Amniotic epithelial cell (primary cell): ENCODE measurements around the gene RALGAPB.

Experiments
- DNase-seq: peaks from one replicate; pipeline ENCODE4 v3.0.0-alpha.2; 2010; ENCODE audit warnings: low read depth

Gene RALGAPB

DNA sequence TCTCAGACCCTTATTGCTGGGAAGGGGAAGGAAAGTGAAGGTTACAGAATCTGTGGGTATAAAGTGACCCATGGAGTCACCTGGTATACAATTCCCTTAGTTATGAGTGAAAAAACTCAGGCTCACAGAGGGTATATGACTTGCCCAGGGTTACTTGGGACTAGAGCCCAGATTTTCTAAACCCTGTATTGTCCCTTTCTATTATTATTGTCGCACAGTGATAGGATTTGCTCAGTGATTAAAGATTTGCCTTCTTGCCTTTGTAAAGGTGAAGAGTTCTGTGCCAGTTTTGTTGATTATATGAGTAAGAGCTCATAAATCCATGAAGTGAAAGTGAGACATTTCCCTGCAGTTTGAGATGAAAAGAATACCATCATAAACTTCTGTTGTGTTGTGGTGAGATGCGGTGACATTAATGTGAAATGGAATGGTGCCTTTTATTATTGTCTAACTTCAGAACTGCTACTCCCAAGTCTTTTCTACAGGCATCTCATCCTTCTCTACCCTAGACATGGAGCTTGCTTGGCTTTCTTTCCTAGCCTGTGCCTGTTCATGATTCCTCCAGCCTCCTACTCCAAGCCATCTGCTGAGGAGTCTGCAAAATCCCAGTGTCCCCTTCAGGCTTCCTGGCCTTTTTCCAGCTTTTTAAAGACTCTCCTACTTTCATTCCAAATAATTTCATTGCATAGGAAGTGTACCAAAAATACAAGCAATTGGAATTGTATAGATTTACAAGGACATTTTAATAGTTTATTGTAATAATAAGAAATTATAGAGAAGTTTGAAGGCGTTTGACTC is 74.8 kb downstream of the RALGAPB start:
- no peak for DNase-seq

DNA sequence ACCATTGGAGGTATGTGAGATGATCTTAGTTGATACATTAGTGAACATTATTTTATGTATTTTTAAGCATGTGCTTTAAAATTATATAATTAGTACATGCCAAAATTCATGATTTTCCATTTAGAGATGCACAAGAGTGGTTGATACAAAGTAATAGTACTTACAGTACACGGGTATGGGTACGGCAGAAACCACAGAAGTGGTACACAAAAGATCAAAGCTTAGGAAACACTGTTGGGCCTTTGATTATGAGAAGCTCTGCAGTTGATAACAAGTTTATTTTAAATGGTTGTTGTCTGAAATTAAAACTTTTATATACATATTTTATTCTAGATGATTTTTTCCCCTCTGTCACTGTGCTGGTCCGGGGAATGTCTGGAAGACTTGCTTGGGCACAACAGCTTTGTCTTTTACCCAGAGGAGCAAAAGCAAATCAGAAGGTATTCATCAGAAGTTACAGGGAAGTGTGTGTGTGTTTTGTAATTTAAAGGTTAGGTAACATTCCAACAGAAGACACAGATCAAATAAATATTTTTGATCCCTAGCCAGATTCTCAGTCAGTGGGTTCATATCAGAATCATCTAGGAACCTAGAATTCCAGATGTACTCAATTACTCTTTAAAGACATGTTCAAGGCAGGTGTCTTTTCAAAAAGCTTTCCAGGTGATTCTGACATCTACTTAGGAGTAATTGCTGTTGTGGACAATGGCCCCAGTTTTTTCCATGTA is 75.9 kb downstream of the RALGAPB start:
- DNase-seq: no peak

DNA sequence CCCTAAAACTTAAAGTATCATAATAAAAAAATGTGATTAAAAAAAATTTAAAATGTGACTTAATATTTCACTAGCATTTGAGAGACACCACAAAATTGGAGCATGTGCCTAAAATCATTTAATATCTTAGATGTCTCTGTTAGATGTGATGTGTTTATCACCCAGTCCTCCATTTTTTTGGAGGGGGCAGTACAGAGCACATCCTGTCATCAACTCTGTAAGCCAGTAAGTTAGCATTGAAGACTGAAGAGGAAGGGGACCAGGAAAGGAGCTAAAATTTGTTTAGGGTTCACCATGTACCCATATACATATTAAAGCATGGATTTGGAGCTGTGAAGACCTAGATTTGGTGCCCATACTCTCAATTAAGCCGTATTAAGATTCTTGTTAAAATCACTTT is 77.6 kb downstream of the RALGAPB start:
- no peak for DNase-seq

DNA sequence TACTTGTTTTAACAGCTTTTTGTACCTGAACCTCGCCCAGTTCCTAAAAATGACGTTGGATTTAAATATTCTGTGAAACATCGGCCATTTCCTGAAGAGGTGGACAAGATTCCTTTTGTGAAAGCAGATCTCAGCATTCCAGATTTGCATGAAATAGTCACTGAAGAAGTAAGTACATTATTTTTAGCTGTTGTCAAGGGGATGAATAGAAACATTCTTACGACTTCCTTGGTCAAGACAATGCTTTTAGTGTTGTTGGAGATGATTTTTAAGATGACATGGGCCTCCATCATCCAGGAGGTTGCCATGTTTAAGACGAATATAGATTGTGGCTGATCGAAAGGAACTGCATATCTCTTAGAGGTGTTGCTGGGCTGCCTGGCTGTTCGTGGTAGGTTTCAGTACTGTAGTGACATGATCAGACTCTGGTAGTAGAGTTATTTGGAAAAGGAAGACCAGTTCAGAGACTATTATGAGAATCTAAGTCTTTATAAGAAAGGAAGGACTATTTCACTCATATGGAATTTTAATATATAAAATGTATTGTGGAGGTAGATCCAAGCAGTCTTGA is 78.5 kb downstream of the RALGAPB start:
- DNase-seq: no peak

DNA sequence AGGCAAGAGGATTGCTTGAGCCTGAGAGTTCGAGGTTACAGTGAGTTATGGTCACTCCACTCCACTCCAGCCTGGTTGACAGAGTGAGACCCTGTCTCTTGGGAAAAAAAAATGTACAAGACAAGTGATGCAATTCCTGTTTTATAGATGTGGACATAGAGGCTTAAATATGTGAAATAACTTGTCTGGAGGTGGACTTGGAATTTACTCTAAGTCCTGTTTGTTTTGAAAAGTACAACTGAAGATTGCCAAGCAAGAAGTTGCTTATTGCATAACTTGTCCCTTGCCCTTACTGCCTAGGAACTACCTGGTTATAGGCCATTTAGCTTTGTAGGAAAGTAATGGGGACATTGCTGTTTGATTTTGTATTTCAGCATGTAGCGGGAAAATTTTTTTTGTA is 82.3 kb downstream of the RALGAPB start:
- DNase-seq: peak; percentile 64

DNA sequence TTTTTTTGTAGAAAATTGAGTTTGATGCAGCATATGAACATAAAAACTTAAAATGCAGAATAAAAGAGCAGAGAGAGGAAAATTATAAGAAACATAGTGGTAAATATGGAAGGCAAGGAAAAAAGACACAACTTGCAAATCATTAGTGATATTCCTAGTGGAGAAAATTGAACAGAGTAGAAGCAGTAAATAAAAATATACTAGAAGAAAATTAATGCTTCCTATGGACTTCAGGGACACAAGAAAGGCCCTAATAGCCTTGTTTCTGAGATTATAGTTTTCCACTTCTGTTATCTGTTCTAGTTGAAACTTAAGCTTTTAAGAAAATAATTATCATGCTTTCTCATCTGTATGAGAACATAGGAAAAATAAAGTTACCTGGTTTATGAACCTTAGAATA is 82.8 kb downstream of the RALGAPB start:
- DNase-seq: no peak

DNA sequence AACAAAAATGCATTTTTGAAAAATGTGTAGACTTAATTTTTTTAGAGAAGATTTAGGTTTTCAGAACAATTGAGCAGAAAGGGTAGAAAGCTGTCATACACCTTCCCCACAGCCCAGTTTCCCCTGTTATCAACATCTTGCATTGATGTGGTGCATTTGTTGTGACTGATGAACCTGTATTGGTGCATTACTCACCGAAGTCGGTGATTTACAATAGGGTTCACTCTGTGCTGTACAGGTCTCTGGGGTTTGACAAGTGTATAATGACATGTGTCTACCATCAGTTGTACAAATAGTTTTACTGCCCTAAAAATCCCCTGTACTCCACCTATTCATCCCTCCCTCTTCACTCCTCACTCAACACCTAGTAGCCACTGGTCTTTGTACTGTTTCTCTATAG is 84.5 kb downstream of the RALGAPB start:
- DNase-seq: no peak

DNA sequence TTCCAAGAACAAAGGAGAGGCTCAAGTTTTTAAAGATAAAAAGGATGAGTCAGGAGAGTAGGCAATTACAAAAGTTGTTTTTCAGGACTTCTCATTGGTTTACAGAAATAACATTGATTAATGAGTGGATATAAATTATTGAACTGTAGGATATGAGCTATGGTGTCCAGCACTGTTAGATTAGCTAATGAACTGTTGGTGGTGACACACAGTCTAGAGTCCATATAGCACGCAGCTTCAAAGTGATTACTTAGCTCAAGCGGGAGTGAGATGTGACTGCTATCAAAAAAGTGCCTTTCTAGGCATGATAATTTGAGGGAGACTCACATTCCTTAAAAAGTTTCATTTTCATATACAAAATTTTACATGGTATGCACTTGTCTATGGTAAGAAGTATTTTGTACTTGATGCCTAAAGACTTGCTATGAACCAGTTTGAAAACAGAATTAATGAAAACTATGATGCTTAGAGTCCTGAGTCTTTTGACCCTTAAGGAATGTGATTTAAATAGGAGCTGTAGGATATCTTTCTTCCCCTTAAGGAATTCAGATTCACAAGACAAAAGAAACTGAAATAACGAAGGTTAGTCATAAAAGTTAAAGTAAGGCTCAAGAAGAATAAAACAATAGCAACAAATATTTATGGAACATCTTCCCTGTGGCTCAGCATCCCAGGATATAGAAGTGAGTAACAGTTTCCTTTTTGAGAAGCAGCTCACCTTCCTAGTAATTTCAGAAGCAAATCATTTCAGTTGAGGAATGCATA is 86.1 kb downstream of the RALGAPB start:
- DNase-seq: peak; percentile 46

DNA sequence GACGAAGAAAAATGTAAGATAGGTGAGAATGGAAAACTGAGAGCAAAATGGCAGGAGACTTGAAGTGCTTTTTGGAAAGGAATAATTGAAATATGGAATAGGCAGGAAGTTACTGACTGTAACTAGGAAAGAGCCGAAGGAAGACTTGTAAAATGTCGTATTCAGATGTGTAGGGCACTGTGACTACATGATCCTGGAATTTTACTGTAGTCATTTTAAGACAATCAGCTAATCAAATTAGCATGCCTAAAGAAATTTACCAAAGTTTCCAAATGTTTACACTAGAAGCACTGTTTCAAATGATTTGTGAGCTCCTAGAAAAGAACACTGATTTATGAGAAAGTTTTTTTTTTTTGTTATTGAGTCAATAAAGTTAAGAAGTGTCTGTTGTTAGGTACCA is 87.1 kb downstream of the RALGAPB start:
- DNase-seq: no peak

DNA sequence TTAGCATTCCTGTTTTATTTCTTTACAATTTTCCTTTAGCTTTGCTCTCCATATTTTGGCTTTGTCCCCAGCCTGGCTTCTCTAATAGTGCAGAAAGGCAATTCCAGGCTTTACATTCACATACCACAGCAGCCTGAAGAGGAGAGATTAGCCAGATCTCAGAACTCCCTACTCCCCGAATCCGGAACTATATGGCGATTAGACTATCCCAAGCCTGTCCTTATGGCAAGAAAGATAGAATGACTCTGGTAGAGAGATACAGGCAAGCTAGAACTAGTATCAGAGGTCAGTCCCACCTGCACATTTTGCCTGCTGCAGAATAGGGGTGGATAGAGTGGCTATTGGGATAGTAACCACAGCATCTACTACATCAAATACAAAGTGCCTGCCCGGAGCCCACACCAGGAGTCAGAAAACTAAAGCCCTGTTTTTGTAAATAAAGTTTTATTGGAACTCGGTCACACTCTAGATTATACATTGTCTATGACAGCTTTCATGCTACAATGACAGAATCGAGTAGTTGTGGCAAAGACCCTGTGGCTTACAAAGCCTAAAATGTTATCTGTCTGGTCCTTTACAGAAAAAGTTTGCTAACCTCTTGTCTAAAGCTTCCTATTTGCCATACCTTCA is 91.3 kb downstream of the RALGAPB start:
- DNase-seq: no peak

DNA sequence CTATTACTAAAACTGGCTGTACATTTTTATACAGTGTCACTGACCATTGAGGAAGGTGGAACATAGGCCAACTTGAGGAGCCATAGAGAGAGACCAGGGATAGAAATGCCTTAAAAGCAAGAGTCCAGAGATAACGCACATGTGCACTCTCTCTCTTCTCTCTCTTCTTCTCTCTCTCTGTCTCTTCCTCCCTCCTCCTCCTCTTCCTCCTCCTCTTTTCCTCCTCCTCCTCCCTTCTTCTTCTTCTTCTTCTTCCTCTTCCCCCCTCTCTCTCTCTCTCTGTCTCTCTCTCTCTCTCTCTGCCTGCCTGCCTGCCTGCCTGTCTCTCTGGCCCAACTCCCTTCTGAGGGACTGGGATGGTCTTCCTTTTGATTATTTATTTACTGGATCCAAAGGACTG is 92.0 kb downstream of the RALGAPB start:
- no peak for DNase-seq

DNA sequence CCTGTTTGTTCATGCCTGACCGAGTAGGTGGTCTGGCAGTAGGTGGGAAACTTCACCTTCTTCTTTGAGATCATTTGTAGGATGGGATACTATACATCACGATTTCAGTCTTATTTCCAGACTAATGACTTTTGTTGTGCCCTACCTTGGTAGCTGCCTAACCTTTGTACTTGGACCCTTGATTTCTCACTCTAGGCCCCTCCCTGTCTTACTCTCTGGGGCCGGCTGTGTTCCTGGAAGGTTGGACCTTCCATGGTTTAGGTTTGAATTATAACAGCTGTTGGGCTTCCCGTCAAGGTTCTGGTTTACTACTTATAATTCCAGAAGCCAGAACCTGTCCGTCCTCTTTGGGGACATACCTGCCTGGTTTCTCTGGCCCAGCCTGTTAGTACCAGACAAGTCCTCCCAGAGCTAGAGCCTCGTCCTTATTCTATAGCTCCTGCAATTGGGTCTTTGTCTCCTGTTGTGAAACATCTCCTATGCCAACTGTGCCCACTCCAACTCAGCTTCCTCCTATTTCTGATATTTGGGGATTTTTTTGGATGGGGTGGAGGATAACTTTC is 93.5 kb downstream of the RALGAPB start:
- no peak for DNase-seq

DNA sequence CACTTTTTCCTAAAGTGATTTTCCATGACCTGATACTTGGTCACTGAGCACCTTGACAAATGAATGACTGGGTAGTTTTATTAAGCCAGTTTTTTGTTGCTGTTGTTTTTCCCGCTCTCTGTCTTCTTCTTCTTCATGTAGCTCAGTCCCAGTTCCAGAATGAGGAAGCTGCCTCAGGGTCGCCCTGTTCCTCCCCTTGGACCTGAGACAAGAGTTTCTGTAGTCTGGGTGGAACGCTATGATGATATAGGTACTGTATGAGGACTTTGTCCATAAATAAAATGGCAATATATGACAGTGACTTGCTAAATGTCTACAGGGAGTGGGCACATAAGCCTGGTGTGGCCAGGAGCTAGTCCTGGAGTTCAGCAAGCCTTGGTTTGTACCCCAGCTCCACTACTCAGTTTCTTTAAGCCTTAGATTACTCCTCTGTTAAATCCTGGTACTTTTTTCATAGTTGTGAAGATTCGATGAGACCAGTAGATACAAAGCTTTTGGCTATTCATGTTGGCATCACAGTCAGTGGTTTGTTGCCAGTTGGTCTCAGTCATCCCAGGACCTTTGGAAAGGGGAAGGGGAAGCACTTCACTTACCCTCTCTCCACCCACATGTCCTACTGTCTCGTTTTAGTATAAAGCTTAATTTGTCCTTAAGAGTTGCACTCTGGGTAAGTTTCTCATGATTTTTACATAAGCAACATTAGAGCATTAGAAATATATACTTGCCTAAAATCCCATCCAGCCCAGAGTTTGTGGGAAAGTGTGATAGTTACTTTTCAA is 97.3 kb downstream of the RALGAPB start:
- DNase-seq: no peak

DNA sequence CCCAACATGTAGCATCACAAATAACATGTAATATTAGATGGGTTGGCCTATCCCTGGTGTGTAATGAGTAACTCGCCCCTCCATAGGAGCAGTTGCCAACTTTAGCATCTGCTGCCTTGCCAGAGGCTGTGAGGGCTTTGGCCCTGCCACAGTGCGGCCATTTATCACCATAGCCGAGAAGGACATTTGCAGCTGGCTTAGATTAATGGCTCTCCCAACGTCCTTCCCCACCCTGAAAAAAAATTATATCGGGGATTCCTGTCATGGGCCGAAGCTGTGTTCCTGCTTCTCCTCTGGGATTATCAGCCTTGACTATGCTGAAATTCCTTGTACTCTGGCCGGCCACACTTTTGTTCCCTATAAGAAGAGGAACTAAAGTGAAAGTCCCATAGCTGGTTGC is 100.8 kb downstream of the RALGAPB start:
- no peak for DNase-seq

DNA sequence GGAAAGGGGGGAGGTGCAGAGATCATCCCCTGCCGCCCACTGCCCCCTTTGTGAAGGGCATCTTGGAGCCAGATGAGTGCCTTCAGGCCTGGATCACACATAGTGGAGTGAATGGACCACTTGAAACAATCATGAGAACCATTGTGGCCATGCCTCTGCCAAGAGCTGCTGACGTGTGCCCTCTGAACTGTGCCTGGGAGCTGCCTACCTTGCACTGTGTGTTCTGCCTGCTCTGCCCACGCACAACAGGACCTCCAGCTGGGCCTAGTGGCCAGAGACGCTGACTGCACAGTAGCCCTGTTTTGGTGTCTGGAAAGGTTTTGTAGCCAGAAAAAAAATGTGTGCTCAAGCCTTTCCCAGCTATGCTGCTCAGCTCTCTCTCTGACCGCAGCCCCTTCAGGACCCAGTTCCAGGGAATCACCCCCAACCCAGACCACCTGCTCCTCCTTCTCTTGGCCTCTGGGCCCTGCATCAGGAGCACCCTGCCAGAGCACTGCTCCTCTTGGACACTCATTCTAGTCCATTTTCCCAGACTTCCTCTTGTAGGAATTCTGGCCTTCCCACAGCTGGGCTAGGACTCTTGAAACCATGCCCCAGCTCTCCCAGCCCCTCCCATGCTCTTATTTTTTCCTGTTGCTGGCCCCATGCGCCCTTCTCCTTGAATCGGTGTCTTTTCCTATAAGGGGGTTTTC is 106.7 kb downstream of the RALGAPB start:
- DNase-seq: no peak

DNA sequence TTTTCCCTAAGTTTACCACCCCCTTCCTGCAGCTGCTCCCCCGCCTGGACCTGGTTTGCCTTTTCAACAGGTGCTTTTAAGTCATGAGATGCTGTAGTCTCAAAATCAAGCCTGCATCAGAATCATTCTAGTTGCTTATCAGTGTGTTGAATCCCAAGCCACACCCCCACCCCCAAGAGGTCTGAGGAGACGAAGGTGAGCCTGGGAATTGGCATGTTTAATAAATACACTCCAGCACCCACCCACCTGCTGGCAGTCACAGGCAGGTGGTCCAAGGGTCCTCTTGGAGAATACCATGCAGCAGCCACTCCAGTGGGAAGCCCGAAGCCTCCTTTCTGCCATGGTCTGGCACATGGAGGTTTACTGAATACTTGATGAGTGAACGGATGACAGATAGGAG is 107.3 kb downstream of the RALGAPB start:
- DNase-seq: no peak

DNA sequence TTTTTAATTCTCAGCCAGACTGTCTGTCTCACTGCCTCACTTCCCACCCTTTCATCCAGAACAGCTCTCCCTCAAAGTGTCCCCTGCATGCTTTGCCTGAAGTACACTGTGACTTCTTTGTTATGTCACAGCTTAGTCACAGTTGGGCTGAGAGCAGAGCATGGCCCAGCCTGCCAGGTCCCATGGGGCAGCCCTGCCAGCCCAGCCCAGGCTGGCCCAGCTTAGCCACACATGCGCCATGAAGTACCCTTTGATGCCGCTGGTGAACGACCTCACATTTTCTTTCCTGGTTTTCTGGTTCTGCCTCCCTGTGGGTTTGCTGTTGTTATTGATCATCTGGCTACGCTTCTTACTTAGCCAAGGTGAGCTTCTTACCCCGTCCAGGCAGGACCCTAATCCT is 108.4 kb downstream of the RALGAPB start, which contains the start of gene ADIG:
ADIG (plus strand) TSS at position 185 of the 400 bp plus-strand sequence; CDS start at position 239, 54 bp downstream.
- DNase-seq: no peak

DNA sequence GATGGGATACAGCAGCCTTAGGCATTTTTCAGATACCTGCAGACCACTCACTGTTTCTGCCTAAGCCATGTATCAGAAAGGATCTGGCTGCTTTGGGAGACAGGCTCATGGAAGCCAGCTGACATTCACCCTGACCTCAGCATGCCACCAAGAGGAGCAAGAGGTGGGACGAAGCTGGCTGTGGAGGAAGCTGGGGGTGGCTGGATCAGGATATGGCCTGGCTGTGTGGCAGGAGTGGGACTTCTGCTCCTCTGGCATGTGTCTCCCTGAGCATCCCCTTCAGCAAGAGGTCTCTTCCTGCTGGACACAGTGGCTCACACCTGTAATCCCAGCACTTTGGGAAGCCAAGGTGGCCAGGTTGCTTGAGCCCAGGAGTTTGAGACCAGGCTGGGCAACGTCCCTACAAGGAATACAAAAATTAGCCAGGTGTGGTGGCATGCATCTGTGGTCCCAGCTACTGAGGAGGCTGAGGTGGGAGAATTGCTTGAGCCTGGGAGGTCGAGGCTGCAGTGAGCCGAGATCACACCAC is 109.3 kb downstream of the RALGAPB start:
- DNase-seq: no peak

DNA sequence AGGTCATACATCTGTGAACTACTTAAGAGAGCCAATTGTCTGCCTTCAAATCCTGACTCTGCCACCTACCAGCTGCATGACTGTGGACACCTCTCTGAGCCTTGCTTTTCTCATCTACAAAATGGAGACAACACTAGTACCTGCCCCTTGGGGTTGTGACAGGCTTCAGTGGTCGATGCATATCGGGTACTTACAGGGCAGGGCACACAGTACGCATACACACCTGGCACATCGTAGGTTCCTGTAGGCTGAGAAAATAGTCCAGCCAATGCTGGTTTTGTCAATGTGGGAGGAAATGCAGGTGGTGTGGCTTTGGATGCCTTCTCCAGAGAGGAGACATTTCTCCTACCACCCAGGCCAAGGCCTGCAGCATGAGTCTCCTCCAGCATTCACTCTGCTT is 110.7 kb downstream of the RALGAPB start:
- no peak for DNase-seq
